GM12878 (cell line): Measurements from ENCODE around the gene FAM184B.

Source experiments
- CTCF ChIP-seq, 3 experiments: IDR thresholded peaks in 2 of 3; conservative IDR thresholded peaks in 1 of 3; 2 replicates each; pipeline ENCODE4 v1.5.1; 2011; ENCODE audit warnings: low read depth in 3 of 3, low read length in 3 of 3, mild to moderate bottlenecking in 3 of 3, control low read depth in 2 of 3, moderate library complexity in 2 of 3, inconsistent platforms in 1 of 3, mixed read lengths in 1 of 3; ENCODE audit not compliant: control insufficient read depth in 2 of 3, insufficient read depth in 1 of 3; ENCODE audit errors: extremely low read depth in 1 of 3
- POLR2AphosphoS2 ChIP-seq: IDR thresholded peaks from 2 replicates; pipeline ENCODE4 v1.6.1; 2011; ENCODE audit warnings: low read depth, mild to moderate bottlenecking, low read length, improper control_type of control experiment, moderate library complexity
- SUZ12 ChIP-seq: fragments of 200-600 bp; sonication (generic); IDR thresholded peaks from one replicate; pipeline ENCODE4 v1.6.1; 2018; ENCODE audit warnings: antibody characterized with exemption, mild to moderate bottlenecking; ENCODE audit not compliant: unreplicated experiment
- TAF1 ChIP-seq: IDR thresholded peaks from 2 replicates; pipeline ENCODE4 v1.6.1; 2011; ENCODE audit warnings: mild to moderate bottlenecking, low read depth, low read length, borderline replicate concordance
- ZNF217 ChIP-seq: fragments of 450-650 bp; IDR thresholded peaks from 2 replicates; pipeline ENCODE4 v1.6.1; 2017; ENCODE audit warnings: antibody characterized with exemption, mild to moderate bottlenecking
- ZSCAN29 ChIP-seq: fragments of 450-650 bp; IDR thresholded peaks from 2 replicates; pipeline ENCODE4 v1.6.1; 2017; ENCODE audit warnings: mild to moderate bottlenecking, moderate library complexity

GRCh38 chr4:17740702-17741101 is 40.7 kb downstream of the FAM184B start:
- TF ChIP-seq SUZ12 (no peak), CTCF (IDR thresholded peaks at IDR 0.05 in 2 of 3, conservative IDR thresholded peaks at IDR 0.05 in 1 of 3; ENCODE audit: control insufficient read depth in 2 of 3, extremely low read depth in 1 of 3, insufficient read depth in 1 of 3, low read depth in 3 of 3, low read length in 3 of 3) (no peak), TAF1 (no peak), ZSCAN29 (no peak), ZNF217 (no peak), POLR2AphosphoS2 (no peak)
